ENCODE measurements around the gene ALOX15.
A peak's percentile ranks its signal among the peaks of the same experiment; 100 is the strongest.
"Not testable (repeated sequence)": the region's sequence is repeated elsewhere in the genome, so short reads cannot be mapped to it uniquely, and the experiment has no call there.

Gene ALOX15

DNA sequence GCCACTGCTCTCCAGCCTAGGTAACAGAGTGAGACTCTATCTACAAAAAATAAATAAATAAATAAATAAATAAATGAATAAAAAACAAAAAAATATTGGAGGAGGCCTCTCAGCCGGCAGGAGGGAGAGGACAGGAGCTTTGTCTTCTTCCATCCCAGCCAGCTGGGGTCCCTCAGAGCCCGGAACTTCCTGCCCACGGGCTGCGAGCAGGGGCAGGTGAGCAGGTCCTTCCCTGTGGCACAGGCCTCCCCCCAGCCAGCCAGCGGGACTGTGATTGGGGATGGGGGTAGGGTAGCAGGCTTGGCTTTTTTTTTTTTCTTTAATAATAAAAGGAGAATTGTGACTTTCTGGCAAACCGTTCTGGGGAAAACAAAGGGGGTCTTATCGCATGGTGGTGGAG, 47.1 kb downstream of the ALOX15 start:
- no peak for DNase-seq (ENCODE audit: low spot score)

DNA sequence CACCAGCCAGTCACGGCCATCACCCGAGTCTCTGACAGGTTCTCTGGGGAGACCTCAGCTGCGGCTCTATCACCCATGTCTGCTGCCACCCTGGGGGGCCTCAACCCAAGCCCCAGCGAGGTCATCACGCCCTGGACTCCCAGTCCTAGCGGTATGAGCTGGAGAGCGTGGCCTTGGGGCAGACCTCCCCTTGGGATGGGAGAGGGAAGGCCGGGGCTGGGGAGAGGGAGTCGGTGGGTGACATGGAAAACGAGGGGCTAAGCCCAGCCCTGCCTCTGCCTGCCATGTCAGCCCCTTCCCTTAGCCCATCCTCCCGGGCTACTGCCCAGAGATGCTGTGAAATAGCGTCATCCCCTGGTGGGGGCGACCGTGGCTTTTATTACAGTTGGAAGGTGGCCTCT, 48.5 kb downstream of the ALOX15 start:
- DNase-seq (ENCODE audit: low spot score) = no peak

DNA sequence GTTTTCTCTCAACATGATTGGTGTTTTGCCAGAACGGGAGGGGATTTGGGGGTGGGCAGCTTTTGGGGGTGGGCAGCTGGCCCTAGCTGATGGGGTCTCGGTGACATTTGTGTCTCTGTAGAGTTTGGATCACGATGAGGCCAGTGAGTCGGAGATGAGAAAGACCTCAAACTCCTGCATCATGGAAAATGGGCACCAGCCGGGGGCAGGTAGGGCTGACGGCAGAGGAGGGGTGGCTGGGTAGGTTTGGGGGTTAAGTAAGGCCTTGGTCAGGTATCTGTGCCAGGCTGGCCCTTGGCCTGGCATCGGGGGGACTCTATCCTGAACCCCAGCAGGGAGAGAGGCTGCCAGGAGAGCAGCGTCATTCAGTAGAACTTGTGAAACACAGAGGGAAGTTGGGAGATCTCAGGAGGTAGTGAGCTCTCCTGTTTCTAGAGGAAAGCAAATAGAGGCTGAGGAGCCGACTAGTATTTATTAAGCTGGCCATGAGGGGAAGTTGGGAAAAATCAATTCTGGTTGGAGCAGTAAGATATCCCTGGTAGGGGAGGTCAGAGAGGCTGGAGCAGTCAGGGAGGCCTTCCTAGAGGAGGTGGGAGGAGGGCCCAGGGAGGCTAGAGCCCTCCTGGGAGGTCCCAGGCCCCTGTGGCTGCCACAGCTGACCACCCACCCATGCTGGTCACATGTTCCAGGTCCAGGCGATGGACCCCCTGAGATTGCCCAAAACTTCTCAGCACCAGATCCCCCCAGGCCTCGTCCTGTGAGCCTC, 49.1 kb downstream of the ALOX15 start:
- DNase-seq (ENCODE audit: low spot score) = no peak

DNA sequence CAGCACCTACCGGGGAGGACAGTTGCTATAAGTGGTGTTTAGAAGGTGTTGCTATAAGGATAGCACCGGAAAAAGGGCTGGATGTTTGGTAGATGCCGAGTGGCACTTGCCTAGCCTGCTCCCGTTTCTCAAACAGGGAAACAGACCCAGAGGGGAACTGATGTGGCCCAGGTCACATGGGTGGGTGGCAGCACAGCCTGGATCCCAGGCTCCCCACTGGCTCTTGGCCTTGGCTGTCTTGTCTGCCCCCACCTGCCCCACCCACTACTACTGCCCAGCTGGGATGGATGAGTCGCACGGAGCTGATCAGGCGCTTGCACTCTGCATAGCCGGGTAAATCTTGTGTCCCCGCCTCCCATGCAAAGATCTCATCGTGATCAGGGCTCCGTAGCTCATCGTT, 49.9 kb downstream of the ALOX15 start:
- DNase-seq (ENCODE audit: low spot score) = no peak

GRCh38 chr17:4590981-4591453, 50.5 kb downstream of the ALOX15 start:
- DNase-seq (ENCODE audit: low spot score) = no peak

DNA sequence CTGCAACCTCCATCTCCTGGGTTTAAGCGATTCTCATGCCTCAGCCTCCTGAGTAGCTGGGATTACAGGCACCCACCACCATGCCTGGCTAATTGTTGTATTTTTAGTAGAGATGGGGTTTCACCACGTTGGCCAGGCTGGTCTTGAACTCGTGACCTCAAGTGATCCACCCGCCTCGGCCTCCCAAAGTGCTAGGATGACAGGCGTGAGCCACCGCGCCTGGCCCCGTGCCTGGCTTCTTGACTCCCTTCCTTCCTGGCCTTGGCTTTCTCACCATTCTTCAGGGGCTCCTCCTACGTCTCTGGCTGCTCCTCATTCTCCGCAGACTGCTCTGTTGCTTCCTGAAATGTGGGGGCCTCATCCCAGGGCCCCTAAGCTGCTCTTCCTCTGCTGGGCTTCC, 51.4 kb downstream of the ALOX15 start:
- DNase-seq (ENCODE audit: low spot score) = not testable (repeated sequence)

GRCh38 chr17:4588898-4589625, 52.4 kb downstream of the ALOX15 start:
- no peak for DNase-seq (ENCODE audit: low spot score)

DNA sequence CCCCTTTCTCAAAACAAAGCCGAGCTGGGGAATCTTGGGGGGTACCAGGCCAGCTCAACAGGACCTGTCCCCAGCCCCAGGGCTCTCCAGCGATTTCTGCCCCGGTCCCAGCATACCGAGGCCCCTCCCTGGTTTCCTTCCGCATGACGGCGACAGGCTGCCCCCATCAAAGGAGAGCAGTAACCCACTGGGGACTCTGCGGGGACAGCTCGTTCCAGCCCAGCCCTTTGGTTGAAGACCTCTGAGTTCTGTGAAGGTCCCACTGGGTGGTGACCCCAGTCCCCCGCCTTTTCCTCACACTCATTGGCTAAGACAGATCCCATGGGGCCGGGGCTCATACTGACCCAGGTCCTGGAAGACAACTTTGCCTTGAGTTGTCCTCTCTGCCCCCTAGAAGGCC, 53.1 kb downstream of the ALOX15 start:
- DNase-seq (ENCODE audit: low spot score) = no peak

DNA sequence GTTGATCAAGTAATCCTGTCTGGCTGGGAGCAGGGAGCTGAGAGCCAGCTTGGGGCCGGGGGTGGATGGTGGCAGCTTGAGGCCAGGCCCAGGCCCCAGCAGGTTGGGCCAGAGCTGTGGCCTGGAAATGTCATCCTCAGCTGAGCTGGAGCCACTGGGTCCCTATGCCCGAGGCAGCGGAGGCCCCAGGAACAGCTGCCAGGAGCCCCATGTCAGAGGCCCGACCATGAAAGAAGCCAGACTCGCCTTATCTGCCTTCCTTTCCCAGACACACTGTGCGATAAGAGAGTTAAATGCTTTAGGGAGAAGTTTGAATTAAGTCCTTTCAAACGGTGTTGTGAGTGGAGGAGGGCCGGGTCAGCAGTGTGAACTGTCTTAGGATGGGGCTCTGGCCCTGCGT, 53.7 kb downstream of the ALOX15 start:
- DNase-seq (ENCODE audit: low spot score) = no peak

DNA sequence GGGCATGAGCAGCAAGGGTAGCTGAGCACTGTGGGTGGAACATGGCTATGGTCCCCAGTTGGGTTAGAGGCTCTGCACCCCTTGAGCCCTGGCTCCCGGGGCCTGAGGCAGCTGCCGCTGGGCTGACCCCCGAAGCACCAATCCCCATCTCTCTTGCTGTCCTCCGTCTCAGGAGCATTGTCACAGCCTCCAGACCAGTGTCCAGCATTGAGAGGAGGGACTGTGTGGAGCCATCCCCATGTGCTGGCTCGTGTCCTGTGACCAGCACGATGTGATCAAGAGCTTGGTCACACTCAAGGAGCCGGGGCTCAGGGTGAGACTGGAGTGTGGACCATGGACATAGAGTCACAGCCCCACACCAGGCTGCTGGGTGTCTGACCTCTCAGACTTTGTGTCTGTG, 54.3 kb downstream of the ALOX15 start:
- DNase-seq (ENCODE audit: low spot score) = no peak

DNA sequence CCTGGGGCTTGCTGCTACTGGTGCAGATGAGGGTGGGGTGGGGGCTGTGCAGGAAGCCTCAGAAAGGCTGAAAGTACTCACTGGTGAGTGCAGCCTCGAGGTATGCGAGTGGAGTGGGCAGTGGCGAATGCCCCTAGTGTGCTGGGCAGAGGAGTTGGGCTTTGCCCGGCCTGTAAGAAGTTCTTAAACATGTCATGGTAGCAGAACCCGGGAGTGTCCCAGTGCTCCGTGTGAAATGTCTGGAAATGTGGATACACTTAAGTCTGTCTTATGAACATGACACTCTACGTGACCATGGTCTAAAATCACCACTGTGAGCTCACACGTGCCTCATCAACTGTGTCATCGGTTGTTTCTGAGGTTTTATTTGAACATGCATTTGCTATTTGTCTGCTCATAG, 55.4 kb downstream of the ALOX15 start:
- no peak for DNase-seq (ENCODE audit: low spot score)

DNA sequence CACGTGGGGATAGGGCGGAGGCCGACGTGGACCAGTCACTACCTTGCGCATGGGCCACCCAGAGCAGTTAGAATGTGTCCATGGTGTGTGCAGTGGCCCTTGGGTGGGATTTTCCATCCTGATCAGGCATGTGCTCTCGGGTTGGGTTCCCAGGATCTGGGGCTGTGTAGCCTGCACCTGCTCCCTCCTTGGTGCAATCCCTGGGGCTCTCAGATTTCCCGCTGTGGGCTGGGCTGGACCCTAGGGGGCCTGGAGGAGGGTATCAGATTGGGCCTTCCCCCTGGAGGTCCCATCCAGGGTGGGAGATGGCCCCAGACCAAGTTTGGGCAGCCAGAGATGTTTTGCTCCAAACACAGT, 55.9 kb downstream of the ALOX15 start:
- DNase-seq (ENCODE audit: low spot score) = no peak

GRCh38 chr17:4584917-4585637, 56.4 kb downstream of the ALOX15 start:
- DNase-seq (ENCODE audit: low spot score) = no peak

DNA sequence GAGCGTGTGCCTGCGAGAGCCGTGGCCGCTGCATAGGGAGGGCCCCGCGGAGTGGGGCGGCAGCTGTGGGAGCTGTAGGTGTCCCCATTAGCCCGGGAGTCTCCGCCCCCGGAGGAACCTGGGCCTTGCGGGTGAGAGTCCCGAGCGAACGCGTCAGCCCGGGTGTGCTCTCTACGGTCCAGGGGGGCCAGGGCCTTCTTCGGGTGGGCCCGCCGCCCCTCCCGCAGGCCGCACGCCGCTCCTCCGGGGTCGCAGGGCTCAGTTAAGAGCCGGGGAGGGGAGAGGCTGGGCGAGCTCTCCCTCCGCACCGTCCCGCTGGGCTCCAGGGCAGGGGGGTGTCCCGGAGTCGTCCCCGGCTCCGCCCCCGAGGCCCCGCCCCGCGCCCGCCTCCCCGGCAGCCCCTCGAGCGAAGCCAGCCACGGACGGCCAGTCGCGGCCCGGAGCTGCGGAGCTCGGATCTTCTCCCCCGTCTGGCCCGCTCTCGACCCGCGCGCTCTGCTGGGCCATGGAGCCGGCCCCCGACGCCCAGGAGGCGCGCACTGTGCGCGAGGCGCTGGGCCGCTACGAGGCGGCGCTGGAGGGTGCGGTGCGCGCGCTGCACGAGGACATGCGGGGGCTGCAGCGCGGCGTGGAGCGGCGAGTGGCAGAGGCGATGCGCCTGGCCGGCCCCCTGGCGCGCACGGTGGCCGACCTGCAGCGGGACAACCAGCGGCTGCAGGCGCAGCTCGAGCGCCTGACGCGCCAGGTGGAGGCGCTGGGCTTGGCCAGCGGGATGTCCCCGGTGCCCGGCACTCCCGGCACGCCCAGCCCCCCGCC, 57.2 kb downstream of the ALOX15 start, which contains the start of gene SMTNL2:
Gene SMTNL2 (plus strand): TSS at position 429 of the 816 bp plus-strand sequence. CDS start 77 bp downstream, at position 506.
- DNase-seq (ENCODE audit: low spot score) = no peak

GRCh38 chr17:4583782-4584100, 57.7 kb downstream of the ALOX15 start:
- peak; percentile 47 for DNase-seq (ENCODE audit: low spot score)

- DNase-seq (ENCODE audit: low spot score) = no peak
Observed at GRCh38 chr17:4583206-4583605, 58.3 kb downstream of the ALOX15 start.

DNA sequence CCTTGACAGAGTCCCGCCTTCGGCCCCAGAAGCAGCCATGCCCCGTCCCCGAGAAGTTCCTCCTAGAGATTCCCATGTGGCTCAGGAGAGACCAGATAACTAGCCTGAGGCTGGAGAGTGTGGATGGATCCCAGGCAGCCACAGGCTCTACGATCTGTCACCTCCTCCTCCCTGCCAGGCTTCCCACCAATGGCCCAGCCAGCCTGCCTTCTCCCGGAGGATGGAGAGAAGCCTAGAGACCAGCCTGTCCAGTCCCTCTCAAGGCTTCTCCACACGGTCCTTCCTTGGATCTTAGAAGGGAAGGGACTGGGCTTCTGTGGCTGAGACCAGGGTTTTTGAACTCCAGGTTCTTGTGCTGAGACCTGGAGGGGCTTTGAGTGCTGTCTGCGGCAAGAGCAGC, 58.8 kb downstream of the ALOX15 start:
- DNase-seq (ENCODE audit: low spot score) = no peak

DNA sequence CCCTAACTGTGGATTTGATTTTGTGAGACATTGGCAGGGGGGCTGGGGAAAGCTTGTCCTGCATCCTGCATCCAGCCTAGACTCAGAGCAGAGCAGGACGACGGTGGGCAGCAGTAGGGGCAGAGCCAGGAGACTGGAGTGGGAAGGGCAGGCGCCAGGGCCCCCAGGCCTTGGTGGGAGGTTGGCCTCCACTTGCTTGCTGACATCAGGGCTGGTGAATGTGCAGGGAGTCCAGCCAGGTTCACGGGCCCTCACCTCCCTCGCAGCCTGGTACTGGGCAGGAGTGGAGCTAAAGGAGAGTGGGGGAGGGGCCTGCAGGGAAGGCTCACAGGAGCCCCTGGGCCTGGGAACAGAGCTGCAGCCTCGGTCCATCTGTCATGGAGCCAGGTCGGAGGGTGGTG, 59.4 kb downstream of the ALOX15 start:
- DNase-seq (ENCODE audit: low spot score) = no peak
